GM06990 (cell line): ENCODE data around the gene KCNH8.

ENCODE experiments used
- DNase-seq: peaks from one replicate; pipeline ENCODE4 v3.0.0-alpha.2; 2011; ENCODE audit not compliant: insufficient read length; ENCODE audit errors: extremely low read depth
- H3K27me3 ChIP-seq: replicated peaks from 2 replicates; pipeline ENCODE4 v1.6.0; 2011; ENCODE audit warnings: low read length; ENCODE audit not compliant: control insufficient read depth, insufficient read depth
- H3K36me3 ChIP-seq: 2 replicates; pipeline ENCODE4 v1.5.1; 2011; ENCODE audit warnings: low read length; ENCODE audit not compliant: control insufficient read depth, insufficient read depth
- H3K4me3 ChIP-seq: replicated peaks from 2 replicates; pipeline ENCODE4 v1.5.1; 2011; ENCODE audit warnings: low read depth, mild to moderate bottlenecking, control low read depth, low read length
- CTCF ChIP-seq: IDR thresholded peaks from 2 replicates; pipeline ENCODE4 v1.5.1; 2011; ENCODE audit warnings: low read length, control low read depth, mild to moderate bottlenecking, inconsistent platforms; ENCODE audit not compliant: insufficient read depth, poor library complexity, severe bottlenecking

KCNH8 gene

GRCh38 chr3:19331931-19332330 lies 183.6 kb downstream of the KCNH8 start:
- Histone ChIP-seq H3K27me3 (no peaks in the 10 kb centered on the region), H3K4me3 (no peak overlapping the region), H3K36me3 (no peaks in the 10 kb centered on the region)
- TF ChIP-seq CTCF, result no peak
- no peak for DNase-seq

- Histone ChIP-seq H3K27me3 (no peaks in the 10 kb centered on the region), H3K36me3 (no peaks in the 10 kb centered on the region), H3K4me3 (no peak overlapping the region)
- DNase-seq, result no peak
- no peak for TF ChIP-seq CTCF
These were observed 185.8 kb downstream of the KCNH8 start for GRCh38 chr3:19334120-19334519.

- Histone ChIP-seq H3K27me3 (no peaks in the 10 kb centered on the region), H3K4me3 (no peak overlapping the region), H3K36me3 (no peaks in the 10 kb centered on the region)
- no peak for TF ChIP-seq CTCF
- DNase-seq, result no peak
These were observed 190.5 kb downstream of the KCNH8 start for GRCh38 chr3:19338769-19339168.

- Histone ChIP-seq H3K4me3 (no peak overlapping the region), H3K36me3 (no peaks in the 10 kb centered on the region), H3K27me3 (no peaks in the 10 kb centered on the region)
- TF ChIP-seq CTCF, result no peak
- no peak for DNase-seq
These were observed 194.1 kb downstream of the KCNH8 start for GRCh38 chr3:19342389-19342788.

- DNase-seq, result no peak
- Histone ChIP-seq H3K36me3 (no peaks in the 10 kb centered on the region), H3K27me3 (no peaks in the 10 kb centered on the region), H3K4me3 (no peak overlapping the region)
- TF ChIP-seq CTCF, result no peak
These were observed 198.4 kb downstream of the KCNH8 start for GRCh38 chr3:19346759-19347158.

GRCh38 chr3:19347671-19348070 lies 199.4 kb downstream of the KCNH8 start:
- no peak for TF ChIP-seq CTCF
- Histone ChIP-seq H3K36me3 (no peaks in the 10 kb centered on the region), H3K4me3 (no peak overlapping the region), H3K27me3 (no peaks in the 10 kb centered on the region)
- no peak for DNase-seq
